Sigmoid colon (tissue), 4 donors: Measurements from ENCODE around the gene DOCK11.

Experiments used
- EP300 ChIP-seq, 4 donors: sonication (generic); formaldehyde crosslinking; IDR thresholded peaks; one replicate each; pipeline ENCODE4 v1.6.1; 2017; ENCODE audit warnings: antibody characterized with exemption in 4 of 4
- POLR2A ChIP-seq, 2 donors: fragments of 450-650 bp; IDR thresholded peaks; one replicate each; pipeline ENCODE4 v1.6.1; 2016; ENCODE audit warnings: antibody characterized with exemption in 2 of 2, mild to moderate bottlenecking in 2 of 2, moderate library complexity in 2 of 2
- TF ChIP-seq, protein P1 (sequence below), 4 experiments: fragments of 450-650 bp in 3 of 4; fragments of 200-600 bp in 1 of 4; IDR thresholded peaks; one replicate each; pipeline ENCODE4 v1.5.1; 2016 to 2019; ENCODE audit warnings: antibody characterized with exemption in 4 of 4, mild to moderate bottlenecking in 3 of 4, moderate library complexity in 2 of 4

DNA sequence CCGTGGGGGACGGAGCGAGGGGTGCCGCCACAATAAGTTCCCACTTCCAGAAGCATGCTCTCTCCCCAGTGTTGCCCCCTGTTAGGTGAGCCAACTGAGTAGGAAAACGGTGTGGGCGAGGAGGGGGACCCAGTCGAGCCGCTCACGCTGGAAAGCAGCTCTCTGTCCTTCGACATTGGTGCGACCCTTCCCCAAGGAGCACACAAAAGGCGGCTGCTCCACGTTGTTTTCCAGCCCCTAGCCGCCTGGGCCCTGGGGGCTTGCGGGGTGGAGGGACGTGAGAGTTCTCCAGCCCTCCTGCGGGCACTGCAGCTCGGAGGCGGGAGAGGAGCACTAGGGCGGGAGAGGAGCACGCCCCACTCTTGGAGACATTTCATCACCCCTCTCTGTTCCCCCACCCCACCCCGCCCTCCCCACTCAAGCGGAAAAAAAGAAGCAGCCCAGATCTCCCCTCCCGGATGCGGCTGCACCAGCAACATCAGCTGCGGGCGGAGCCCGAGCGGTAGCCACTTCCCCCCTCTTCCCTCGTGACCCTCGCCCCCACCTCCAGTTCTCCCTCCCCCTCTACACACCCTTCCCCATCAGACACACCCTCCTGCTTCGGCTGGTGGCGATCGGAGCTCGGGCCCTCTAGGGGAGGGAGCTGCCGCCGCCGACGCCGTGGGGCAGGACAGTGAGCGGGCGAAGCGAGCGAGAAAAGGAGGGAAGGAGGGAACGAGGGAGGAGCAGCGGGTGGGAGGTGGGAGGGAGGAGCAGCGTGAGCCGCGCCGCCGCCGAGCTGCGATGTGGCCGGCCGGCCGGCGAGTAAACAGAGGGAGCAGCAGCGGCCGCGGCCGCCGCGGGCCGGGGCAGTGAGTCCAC, at the start of gene DOCK11:
- TF ChIP-seq, protein P1, sequence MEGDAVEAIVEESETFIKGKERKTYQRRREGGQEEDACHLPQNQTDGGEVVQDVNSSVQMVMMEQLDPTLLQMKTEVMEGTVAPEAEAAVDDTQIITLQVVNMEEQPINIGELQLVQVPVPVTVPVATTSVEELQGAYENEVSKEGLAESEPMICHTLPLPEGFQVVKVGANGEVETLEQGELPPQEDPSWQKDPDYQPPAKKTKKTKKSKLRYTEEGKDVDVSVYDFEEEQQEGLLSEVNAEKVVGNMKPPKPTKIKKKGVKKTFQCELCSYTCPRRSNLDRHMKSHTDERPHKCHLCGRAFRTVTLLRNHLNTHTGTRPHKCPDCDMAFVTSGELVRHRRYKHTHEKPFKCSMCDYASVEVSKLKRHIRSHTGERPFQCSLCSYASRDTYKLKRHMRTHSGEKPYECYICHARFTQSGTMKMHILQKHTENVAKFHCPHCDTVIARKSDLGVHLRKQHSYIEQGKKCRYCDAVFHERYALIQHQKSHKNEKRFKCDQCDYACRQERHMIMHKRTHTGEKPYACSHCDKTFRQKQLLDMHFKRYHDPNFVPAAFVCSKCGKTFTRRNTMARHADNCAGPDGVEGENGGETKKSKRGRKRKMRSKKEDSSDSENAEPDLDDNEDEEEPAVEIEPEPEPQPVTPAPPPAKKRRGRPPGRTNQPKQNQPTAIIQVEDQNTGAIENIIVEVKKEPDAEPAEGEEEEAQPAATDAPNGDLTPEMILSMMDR (IDR thresholded peaks at IDR 0.05) = no peak
- no peak for TF ChIP-seq POLR2A (IDR thresholded peaks at IDR 0.05)
- no peak for TF ChIP-seq EP300 (IDR thresholded peaks at IDR 0.05)
